IMR-90 (cell line): ENCODE data around the gene CD72.

Experiments used
- POLR2A ChIP-seq: IDR thresholded peaks from 2 replicates; pipeline ENCODE4 v1.6.1; 2012; ENCODE audit warnings: mild to moderate bottlenecking, low read depth, low read length
- TF ChIP-seq, protein P1 (sequence below): conservative IDR thresholded peaks from 2 replicates; pipeline ENCODE4 v1.5.1; 2012; ENCODE audit warnings: mild to moderate bottlenecking, low read depth, low read length, improper control_type of control experiment

DNA sequence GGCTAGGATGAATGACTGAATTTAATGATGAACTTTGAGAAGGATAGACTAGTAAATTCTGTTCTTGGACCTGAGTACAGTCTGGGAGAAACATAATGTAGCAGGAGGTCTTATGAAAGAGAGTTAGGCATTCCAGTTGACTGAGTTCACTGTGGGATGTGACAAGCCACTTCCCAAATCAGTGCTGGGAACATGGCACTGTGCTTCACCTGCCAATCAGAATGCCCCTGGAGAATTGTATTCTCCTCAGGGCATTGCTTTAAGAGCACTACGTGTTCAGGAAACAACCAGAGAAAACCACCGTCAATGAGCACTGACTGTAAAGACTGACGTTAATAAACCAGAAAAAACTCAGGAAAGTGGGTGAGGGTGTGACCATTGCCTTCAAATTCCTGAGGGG lies 41.1 kb upstream of the CD72 start:
- TF ChIP-seq POLR2A = no peak
- TF ChIP-seq, protein P1, sequence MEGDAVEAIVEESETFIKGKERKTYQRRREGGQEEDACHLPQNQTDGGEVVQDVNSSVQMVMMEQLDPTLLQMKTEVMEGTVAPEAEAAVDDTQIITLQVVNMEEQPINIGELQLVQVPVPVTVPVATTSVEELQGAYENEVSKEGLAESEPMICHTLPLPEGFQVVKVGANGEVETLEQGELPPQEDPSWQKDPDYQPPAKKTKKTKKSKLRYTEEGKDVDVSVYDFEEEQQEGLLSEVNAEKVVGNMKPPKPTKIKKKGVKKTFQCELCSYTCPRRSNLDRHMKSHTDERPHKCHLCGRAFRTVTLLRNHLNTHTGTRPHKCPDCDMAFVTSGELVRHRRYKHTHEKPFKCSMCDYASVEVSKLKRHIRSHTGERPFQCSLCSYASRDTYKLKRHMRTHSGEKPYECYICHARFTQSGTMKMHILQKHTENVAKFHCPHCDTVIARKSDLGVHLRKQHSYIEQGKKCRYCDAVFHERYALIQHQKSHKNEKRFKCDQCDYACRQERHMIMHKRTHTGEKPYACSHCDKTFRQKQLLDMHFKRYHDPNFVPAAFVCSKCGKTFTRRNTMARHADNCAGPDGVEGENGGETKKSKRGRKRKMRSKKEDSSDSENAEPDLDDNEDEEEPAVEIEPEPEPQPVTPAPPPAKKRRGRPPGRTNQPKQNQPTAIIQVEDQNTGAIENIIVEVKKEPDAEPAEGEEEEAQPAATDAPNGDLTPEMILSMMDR = no peak
